GM18507 (cell line): ENCODE measurements around the gene RUBCNL.
"Not testable (repeated sequence)": the region's sequence is repeated elsewhere in the genome, so short reads cannot be mapped to it uniquely, and the experiment has no call there.

Source experiments
- DNase-seq: peaks from one replicate; pipeline ENCODE4 v3.0.0; 2011; ENCODE audit warnings: low read depth; ENCODE audit not compliant: insufficient read length; ENCODE audit errors: extremely low spot score
- FAIRE-seq: peaks from 2 replicates; lab custom pipeline; 2011; peaks lifted over from hg19 to GRCh38; lab: Jason Lieb, UNC

RUBCNL gene

DNA sequence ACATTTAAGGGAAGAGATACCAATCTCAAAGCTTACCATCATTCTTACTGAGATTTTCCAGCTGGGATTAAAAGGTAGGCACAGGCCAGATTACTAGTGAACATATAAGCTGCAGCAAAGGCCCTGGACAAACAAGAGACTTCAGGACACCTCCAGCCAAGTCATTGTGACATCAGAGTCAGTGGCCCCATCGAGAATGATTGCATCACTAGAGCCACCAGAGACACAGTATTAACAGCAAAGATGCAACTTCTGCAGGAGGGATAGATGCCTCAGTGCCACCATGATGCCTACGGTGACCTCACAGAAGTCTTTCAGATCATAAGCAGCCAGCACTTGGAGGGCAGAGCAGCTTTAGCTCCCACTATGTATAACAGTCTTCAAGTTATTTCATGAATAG lies 8.6 kb downstream of the RUBCNL start:
- FAIRE-seq, result no peak
- DNase-seq, result no peak

DNA sequence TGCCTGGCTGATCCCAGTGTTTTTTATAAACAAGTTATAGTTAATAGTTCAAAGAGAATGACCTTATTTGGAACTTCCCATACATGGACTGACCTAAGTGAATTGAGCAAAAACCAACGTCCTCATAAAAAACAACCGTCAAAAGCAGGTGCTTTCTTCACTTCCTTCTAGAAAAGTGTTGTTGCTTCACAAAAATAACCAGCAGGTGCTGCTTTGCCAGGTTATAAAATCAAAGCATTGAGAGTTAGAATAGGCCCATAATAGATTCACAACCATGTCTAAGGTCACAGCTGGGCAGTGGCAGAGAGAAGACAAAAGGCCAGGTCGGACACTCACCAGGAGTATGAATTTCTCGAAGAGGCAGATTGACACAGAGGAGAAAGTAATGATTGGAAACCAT lies 9.5 kb downstream of the RUBCNL start:
- peak; percentile 82 for FAIRE-seq
- DNase-seq, result no peak

- FAIRE-seq, result peak; percentile 74
- no peak for DNase-seq
Observed at GRCh38 chr13:46374710-46375109, 12.3 kb downstream of the RUBCNL start.

GRCh38 chr13:46373623-46374022 lies 13.4 kb downstream of the RUBCNL start:
- DNase-seq (no peak), FAIRE-seq (no peak)

DNA sequence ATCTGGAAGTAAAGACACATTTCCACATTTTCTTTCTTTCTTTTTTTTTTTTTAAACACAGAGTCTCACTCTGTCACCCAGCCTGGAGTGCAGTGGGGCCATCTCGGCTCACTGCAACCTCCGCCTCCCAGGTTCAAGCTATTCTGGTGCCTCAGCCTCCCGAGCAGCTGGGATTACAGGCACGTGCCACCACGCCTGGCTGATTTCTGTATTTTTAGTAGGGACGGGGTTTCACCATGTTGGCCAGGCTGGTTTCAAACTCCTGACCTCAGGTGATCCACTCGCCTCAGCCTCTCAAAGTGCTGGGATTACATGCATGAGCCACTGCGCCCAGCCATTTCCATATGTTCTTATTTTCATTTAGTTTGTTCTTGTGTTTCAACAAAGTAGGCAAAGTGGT lies 14.1 kb downstream of the RUBCNL start:
- DNase-seq, FAIRE-seq: not testable (repeated sequence)

DNA sequence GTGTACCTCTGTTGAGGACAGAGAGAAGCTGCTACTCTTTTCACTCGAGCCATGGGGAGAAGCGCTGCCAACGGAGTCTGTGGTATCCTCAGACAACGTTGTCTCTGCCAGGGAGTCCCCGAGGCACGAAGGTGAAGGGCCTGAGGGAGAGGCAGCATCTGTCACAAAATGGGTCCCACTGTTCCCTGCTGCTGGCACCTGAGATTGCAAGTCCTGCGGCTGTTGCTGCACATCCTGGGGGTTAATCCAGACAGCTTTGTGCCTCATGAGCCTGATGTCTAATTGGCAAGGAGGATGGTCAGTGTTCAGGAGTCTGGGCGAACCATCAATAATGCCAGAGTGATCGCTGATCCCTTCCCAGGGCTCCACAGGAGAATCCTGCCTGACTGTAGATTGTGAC lies 15.0 kb downstream of the RUBCNL start:
- DNase-seq (no peak), FAIRE-seq (no peak)

DNA sequence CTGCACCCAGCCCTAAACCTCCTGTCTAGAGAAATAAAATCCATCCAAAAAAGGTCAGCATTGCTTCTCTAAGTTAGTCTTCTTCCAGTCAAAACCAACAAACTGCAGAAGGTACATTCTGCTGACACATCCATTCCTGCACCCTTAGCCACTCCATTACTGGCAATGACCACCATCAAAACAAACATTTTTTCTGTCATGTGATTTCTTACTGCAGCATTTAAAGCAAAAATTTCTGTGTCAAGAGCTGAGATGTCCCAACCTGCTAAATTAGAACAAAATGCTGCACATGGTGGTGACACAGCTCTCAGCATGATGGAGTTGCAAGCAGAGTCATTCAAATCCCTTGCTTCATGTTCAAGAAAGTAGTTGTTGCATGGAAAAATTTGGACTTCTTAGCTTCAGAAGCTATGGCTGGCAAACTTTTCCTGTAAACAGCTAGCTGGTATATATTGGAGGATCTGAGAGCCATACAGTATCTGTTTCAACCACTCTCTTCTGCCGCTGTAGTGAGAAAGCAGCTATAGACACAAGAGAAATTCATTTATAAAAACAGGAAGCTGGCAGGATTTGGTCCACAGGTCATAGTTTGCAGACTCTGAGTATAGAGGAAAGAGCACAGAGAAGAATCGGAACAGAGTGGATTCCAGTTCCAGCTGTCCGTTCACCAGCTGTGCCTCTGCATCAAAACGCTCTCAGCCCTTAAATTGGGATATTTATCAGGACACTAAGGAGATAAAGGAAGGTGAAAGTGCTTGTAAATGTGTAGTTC lies 17.4 kb downstream of the RUBCNL start:
- FAIRE-seq, result peak; percentile 44
- DNase-seq, result no peak

DNA sequence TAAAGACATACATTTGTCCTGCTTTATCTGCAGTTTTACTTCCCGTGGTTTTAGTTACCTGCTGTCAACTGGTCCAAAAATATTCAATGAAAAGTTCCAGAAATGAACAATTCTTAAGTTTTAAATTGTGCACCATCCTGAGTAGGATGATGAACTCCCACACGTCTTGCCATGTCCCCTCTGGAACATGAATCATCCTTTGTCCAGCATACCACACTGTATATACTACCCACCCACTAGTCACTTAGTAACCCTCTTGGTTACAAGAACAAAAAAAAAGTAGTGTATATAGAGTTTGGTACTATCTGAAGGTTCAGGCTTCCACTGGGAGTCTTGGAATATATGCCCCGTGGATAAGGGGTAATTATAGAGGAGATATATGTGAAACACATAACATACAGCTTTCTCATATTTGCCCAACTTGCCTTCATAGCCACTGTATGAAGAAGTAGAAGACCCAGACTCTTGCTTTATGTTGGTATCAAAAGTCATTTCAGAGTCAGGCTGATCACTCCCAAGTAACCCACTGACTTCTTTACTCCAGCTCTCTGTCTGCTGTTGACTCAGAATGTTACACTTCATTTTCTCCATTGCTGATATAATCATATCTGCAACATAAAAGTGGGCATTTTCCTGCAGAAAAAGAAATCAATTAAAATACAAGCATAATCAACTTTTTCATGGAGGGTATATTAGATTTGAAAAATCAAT lies 19.3 kb downstream of the RUBCNL start:
- FAIRE-seq (peak; percentile 47), DNase-seq (no peak)

- DNase-seq (no peak), FAIRE-seq (no peak)
Observed at GRCh38 chr13:46361276-46361934, 25.6 kb downstream of the RUBCNL start.

DNA sequence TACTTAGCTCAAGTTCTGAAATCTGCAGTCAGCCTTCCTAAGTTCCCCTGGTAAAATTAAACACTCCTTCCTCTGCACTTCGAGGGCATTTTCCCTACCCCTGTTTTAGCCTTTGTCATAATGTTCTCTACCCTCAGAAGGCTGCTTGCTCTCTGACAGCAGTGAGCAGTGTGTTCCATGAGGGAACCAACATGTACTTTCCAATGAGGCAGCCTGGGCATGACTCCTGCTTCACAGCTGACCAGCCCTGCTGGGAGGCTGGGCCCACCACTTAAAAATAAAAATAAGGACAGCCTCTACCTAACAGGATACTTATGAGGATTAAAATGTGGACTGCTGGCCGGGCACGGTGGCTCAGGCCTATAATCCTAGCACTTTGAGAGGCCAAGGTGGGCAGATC lies 26.4 kb downstream of the RUBCNL start:
- FAIRE-seq (no peak), DNase-seq (no peak)

DNA sequence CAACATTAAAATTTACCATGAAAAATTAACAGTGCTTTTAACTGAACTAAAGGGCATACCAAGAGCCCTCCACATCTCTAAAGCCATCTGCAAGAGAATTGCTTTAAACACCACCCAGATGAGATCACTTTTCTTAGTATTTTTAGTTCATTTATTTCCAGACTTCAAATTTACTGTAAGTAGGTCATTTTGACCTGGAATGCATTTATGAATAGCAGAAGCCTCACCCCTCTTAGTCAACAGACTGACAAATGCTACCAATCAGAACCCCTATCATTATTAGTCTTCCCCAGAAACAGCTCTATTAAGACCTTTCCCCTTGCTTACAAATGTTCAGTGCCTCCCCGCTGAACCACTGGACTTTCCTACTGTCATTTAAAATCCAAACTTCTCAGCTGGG lies 27.3 kb downstream of the RUBCNL start:
- FAIRE-seq (no peak), DNase-seq (no peak)

GRCh38 chr13:46355901-46356590 lies 31.0 kb downstream of the RUBCNL start:
- FAIRE-seq (no peak), DNase-seq (no peak)

- DNase-seq (no peak), FAIRE-seq (no peak)
Observed at GRCh38 chr13:46355088-46355468, 32.0 kb downstream of the RUBCNL start.

- FAIRE-seq, result no peak
- DNase-seq, result no peak
Observed at GRCh38 chr13:46354156-46355087, 32.6 kb downstream of the RUBCNL start.

DNA sequence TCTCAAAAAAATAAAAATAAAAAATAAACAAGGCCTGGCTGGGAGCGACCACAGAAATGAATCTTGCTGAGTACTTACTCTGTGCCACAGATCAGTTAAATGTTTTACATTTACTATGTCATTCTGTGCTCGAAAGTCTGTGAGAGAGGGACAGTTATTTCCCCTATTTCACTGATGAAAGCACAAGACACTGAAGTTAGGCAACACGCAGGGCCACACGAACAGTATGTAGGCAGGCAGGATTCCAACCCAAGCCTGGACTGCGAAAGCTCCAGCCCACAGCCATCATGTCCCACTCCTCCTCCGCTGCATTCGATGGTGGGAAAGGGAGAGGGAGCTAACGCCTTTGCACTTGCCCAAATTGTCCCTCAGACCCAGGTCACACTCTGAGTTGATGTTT lies 34.2 kb downstream of the RUBCNL start:
- FAIRE-seq (no peak), DNase-seq (no peak)

DNA sequence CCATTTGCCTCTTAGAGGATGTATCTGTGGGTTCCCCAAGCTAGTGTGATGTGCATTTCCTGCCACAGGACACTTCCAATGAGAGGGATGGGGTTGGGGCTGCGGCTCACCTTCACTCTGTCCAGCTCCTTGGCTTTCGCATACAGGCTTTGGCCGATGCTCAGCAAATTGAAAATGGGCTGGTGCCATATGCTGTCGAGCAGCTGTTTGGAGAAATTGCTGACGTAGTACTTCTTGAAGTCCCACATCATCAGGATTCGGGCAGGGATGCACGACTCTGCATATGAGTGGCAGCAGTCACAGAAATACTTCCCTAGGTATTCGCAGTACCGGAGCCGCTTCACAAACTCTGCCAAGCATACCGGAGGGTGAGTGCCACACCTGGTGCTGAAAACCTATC lies 37.0 kb downstream of the RUBCNL start:
- FAIRE-seq, result no peak
- no peak for DNase-seq

- no peak for FAIRE-seq
- DNase-seq, result no peak
Observed at GRCh38 chr13:46348961-46349360, 38.1 kb downstream of the RUBCNL start.

- DNase-seq, result no peak
- FAIRE-seq, result no peak
Observed at GRCh38 chr13:46347277-46347676, 39.8 kb downstream of the RUBCNL start.

DNA sequence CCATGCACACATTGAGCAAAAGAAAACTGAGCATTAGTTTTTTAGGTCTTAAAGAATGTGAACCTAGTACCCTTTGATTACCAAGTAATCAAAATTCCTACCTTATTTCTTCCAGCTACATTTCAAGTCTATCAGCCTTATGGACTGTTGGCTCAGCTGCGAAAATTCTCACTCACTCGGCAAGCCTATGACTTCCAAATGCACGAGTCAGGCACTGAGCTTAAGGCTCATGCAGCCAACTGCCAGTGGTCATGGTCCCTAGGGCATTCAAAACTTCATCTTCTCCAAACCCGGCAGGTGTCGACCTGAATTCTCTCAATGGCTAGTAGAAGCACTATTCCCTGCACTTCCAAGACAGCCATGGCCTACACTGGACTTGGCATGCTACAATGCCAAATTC lies 41.2 kb downstream of the RUBCNL start:
- DNase-seq (no peak), FAIRE-seq (no peak)
